ENCODE measurements around the gene ACHE. TPM values are rescaled to one million over a fixed set of nuclear protein-coding genes. Genes with fewer than 3 reads are reported as not detected.

The ACHE gene
- total and polyA plus RNA-seq, 2 donors from 2014 or later, result 1.6 to 3.6 TPM

- Histone ChIP-seq H3K4me3 (ENCODE audit: low read length in 3 of 3) (no peak overlapping the region), H3K4me1 (ENCODE audit: control insufficient read depth in 2 of 3, insufficient read depth in 2 of 3, low read depth in 1 of 3, low read length in 3 of 3) (peaks cover 0 to 20% (median 13%) of the 10 kb centered on the region in 3 donors), H3K27me3 (ENCODE audit: control insufficient read depth, insufficient read depth, low read length) (no peaks in the 10 kb centered on the region), H3K36me3 (ENCODE audit: control insufficient read depth in 2 of 3, insufficient read depth in 3 of 3, low read length in 3 of 3) (peaks cover 0 to 15% (median 0%) of the 10 kb centered on the region in 3 donors), H3K9ac (ENCODE audit: low read length in 3 of 3) (no peak overlapping the region), H3K27ac (ENCODE audit: low read depth in 2 of 2, low read length in 2 of 2) (no peak overlapping the region), H3K9me3 (ENCODE audit: control insufficient read depth in 2 of 3, insufficient read depth in 1 of 3, low read length in 3 of 3) (no peaks in the 10 kb centered on the region)
- intact Hi-C loops (cut with DNase I), result no loop called here
- FAIRE-seq, result no peak
- no peak for DNase-seq
- no peak for TF ChIP-seq CTCF (IDR thresholded peaks at IDR 0.05; ENCODE audit: borderline replicate concordance, extremely low read depth, insufficient read depth)
Observed at GRCh38 chr7:100864263-100864845, 31.3 kb downstream of the ACHE start.

- DNase-seq (peak in 3 of 5 donors; percentile 32 to 86 (median 72)), FAIRE-seq (no peak)
- no peak overlapping the region for H3K4me3 ChIP-seq (ENCODE audit: low read length in 3 of 3)
- H3K4me1 ChIP-seq (ENCODE audit: control insufficient read depth in 2 of 3, insufficient read depth in 2 of 3, low read depth in 1 of 3, low read length in 3 of 3), result peaks cover 0 to 20% (median 13%) of the 10 kb centered on the region in 3 donors
- H3K9ac ChIP-seq (ENCODE audit: low read length in 3 of 3), result no peak overlapping the region
- no peak for TF ChIP-seq CTCF (IDR thresholded peaks at IDR 0.05; ENCODE audit: borderline replicate concordance, extremely low read depth, insufficient read depth)
- intact Hi-C loops (cut with DNase I), result no loop called here
- H3K27me3 ChIP-seq (ENCODE audit: control insufficient read depth, insufficient read depth, low read length), result no peaks in the 10 kb centered on the region
- peaks cover 0 to 15% (median 2%) of the 10 kb centered on the region in 3 donors for H3K36me3 ChIP-seq (ENCODE audit: control insufficient read depth in 2 of 3, insufficient read depth in 3 of 3, low read length in 3 of 3)
- H3K9me3 ChIP-seq (ENCODE audit: control insufficient read depth in 2 of 3, insufficient read depth in 1 of 3, low read length in 3 of 3), result no peaks in the 10 kb centered on the region
- H3K27ac ChIP-seq (ENCODE audit: low read depth in 2 of 2, low read length in 2 of 2), result no peak overlapping the region
Observed at GRCh38 chr7:100863406-100863950, 32.2 kb downstream of the ACHE start.

GRCh38 chr7:100861616-100861985 lies 34.1 kb downstream of the ACHE start:
- Histone ChIP-seq H3K4me1 (ENCODE audit: control insufficient read depth in 2 of 3, insufficient read depth in 2 of 3, low read depth in 1 of 3, low read length in 3 of 3) (peaks cover 0 to 13% (median 13%) of the 10 kb centered on the region in 3 donors), H3K9me3 (ENCODE audit: control insufficient read depth in 2 of 3, insufficient read depth in 1 of 3, low read length in 3 of 3) (no peaks in the 10 kb centered on the region), H3K27ac (ENCODE audit: low read depth in 2 of 2, low read length in 2 of 2) (no peak overlapping the region), H3K4me3 (ENCODE audit: low read length in 3 of 3) (no peak overlapping the region), H3K36me3 (ENCODE audit: control insufficient read depth in 2 of 3, insufficient read depth in 3 of 3, low read length in 3 of 3) (peaks cover 0 to 15% (median 2%) of the 10 kb centered on the region in 3 donors), H3K27me3 (ENCODE audit: control insufficient read depth, insufficient read depth, low read length) (no peaks in the 10 kb centered on the region), H3K9ac (ENCODE audit: low read length in 3 of 3) (no peak overlapping the region)
- intact Hi-C loops (cut with DNase I), result no loop called here
- no peak for TF ChIP-seq CTCF (IDR thresholded peaks at IDR 0.05; ENCODE audit: borderline replicate concordance, extremely low read depth, insufficient read depth)
- DNase-seq (no peak), FAIRE-seq (no peak)
